ENCODE measurements around the gene GNAQ. TPM values are rescaled to one million over a fixed set of nuclear protein-coding genes. Genes with fewer than 3 reads are reported as not detected.

The GNAQ gene
- total RNA-seq, 1 experiment from 2014 or later = 48.6 TPM

- Histone ChIP-seq H3K27ac (ENCODE audit: insufficient read length, low read depth, low read length) (no peak overlapping the region), H3K14ac (ENCODE audit: insufficient read depth, low read length) (no peak overlapping the region), H3K9me3 (ENCODE audit: control insufficient read depth, low read depth, low read length) (no peaks in the 10 kb centered on the region), H3K23ac (ENCODE audit: insufficient read length, low read depth, low read length) (no peak overlapping the region), H4K8ac (replicated peaks; ENCODE audit: insufficient read length, low read depth, low read length) (no peak overlapping the region), H2BK5ac (ENCODE audit: insufficient read length, low read length) (no peak overlapping the region), H2BK120ac (ENCODE audit: low read depth, low read length, poor library complexity, severe bottlenecking) (no peak overlapping the region), H3T11ph (ENCODE audit: low read length) (no peak overlapping the region), H3K4ac (ENCODE audit: low read depth, low read length) (no peak overlapping the region), H3K79me1 (ENCODE audit: insufficient read depth, low read depth, low read length, poor library complexity, severe bottlenecking) (peaks cover 6% of the 10 kb centered on the region), H3K4me2 (ENCODE audit: insufficient read depth, insufficient read length, low read length) (no peak overlapping the region), H3K79me2 (ENCODE audit: insufficient read depth, low read length) (peaks cover 24% of the 10 kb centered on the region; the same call in 1 of the 2 replicates), H2AK5ac (ENCODE audit: insufficient read length, low read length) (no peak overlapping the region), H3K4me1 (ENCODE audit: insufficient read depth, low read length) (peaks cover 10% of the 10 kb centered on the region), H2AFZ (ENCODE audit: low read length) (no peak overlapping the region), H2BK12ac (ENCODE audit: insufficient read length, low read depth, low read length) (no peak overlapping the region), H3K27me3 (ENCODE audit: insufficient read depth, low read length) (no peaks in the 10 kb centered on the region), H4K91ac (ENCODE audit: insufficient read length, low read depth, low read length) (no peak overlapping the region), H3K23me2 (ENCODE audit: insufficient read length, low read depth, low read length, poor library complexity, severe bottlenecking) (peaks cover 7% of the 10 kb centered on the region), H2BK15ac (ENCODE audit: low read depth, low read length) (no peak overlapping the region), H4K5ac (ENCODE audit: insufficient read length, low read depth, low read length) (no peak overlapping the region), H3K9ac (ENCODE audit: extremely low read depth, insufficient read length, low read length) (no peak overlapping the region), H4K20me1 (ENCODE audit: control insufficient read depth, insufficient read depth, insufficient read length) (no peaks in the 10 kb centered on the region), H3K18ac (ENCODE audit: insufficient read length, low read depth, low read length) (no peak overlapping the region), H3K56ac (ENCODE audit: insufficient read length, low read depth, low read length) (no peak overlapping the region), H2BK20ac (ENCODE audit: low read depth, low read length, poor library complexity, severe bottlenecking) (no peak overlapping the region)
- Mint-ChIP-seq H3K36me3 (ENCODE audit: insufficient read depth in 1 of 3, low read depth in 3 of 3) (no peaks in the 10 kb centered on the region; a peak in 1 of 7 replicates), H3K27ac (no peak overlapping the region), H3K9me3 (no peaks in the 10 kb centered on the region), H3K27me3 (ENCODE audit: low read depth) (no peaks in the 10 kb centered on the region), H3K4me1 (peaks cover 58% of the 10 kb centered on the region in 2 experiments), H3K4me3 (no peak overlapping the region)
- DNase-seq = no peak
- TF ChIP-seq CTCF (conservative IDR thresholded peaks at IDR 0.05) = no peak
Observed at GRCh38 chr9:78026947-78027346, 4.7 kb downstream of the GNAQ start.
